ENCODE measurements around the gene TRPM3. TPM values are rescaled to one million over a fixed set of nuclear protein-coding genes. Genes with fewer than 3 reads are reported as not detected.

TRPM3 gene
- total RNA-seq, 1 donor: 0.72 TPM

GRCh38 chr9:70801181-70801829, 320.1 kb downstream of the TRPM3 start:
- Histone ChIP-seq H3K79me2 (ENCODE audit: insufficient read depth, low read length) (no peaks in the 10 kb centered on the region), H3K4me3 (ENCODE audit: insufficient read depth, low read length) (no peak overlapping the region), H2AFZ (ENCODE audit: low read length) (no peak overlapping the region), H3K4me1 (ENCODE audit: insufficient read depth, low read length) (peaks cover 7% of the 10 kb centered on the region), H3K27me3 (ENCODE audit: insufficient read depth, low read length) (peaks cover 12% of the 10 kb centered on the region), H3K36me3 (ENCODE audit: insufficient read depth, low read length) (no peaks in the 10 kb centered on the region), H4K20me1 (ENCODE audit: insufficient read depth, low read length) (no peaks in the 10 kb centered on the region), H3K4me2 (ENCODE audit: insufficient read depth, low read length) (no peak overlapping the region), H3K27ac (ENCODE audit: low read depth, low read length) (no peak overlapping the region), H3K9me3 (ENCODE audit: low read depth, low read length) (no peaks in the 10 kb centered on the region)
- no peak for TF ChIP-seq CTCF (IDR thresholded peaks at IDR 0.05; ENCODE audit: extremely low read depth, low read depth, low read length)
- DNase-seq (ENCODE audit: insufficient read length, low spot score, missing footprints): no peak

- Histone ChIP-seq H3K27ac (ENCODE audit: low read depth, low read length) (no peak overlapping the region), H3K9me3 (ENCODE audit: low read depth, low read length) (no peaks in the 10 kb centered on the region), H2AFZ (ENCODE audit: low read length) (no peak overlapping the region), H3K36me3 (ENCODE audit: insufficient read depth, low read length) (no peaks in the 10 kb centered on the region), H3K4me2 (ENCODE audit: insufficient read depth, low read length) (no peak overlapping the region), H3K27me3 (ENCODE audit: insufficient read depth, low read length) (peaks cover 4% of the 10 kb centered on the region), H3K4me1 (ENCODE audit: insufficient read depth, low read length) (peaks cover 7% of the 10 kb centered on the region), H3K4me3 (ENCODE audit: insufficient read depth, low read length) (no peak overlapping the region), H3K79me2 (ENCODE audit: insufficient read depth, low read length) (no peaks in the 10 kb centered on the region), H4K20me1 (ENCODE audit: insufficient read depth, low read length) (no peaks in the 10 kb centered on the region)
- no peak for TF ChIP-seq CTCF (IDR thresholded peaks at IDR 0.05; ENCODE audit: extremely low read depth, low read depth, low read length)
- DNase-seq (ENCODE audit: insufficient read length, low spot score, missing footprints): no peak
Measured at GRCh38 chr9:70798018-70798417, 323.4 kb downstream of the TRPM3 start.

DNA sequence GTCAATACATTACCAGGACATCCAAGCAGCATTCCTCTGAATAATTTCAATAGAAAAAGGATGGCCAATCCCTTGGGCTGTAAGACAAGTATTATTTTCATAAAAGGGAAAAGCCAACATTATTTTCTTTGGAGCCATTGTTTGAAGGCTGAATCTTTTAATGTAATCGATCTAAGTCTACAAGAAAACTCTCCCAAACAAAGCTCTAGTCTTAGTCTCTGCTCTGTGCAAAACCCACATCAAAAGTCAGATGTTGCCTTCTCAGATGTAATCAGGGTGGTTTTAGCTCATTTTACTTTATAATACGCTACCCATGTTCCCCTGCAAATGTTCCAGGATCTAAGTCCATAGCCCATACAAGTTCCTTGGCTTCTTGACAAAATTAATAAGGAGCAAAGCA, 325.6 kb downstream of the TRPM3 start:
- no peak for TF ChIP-seq CTCF (IDR thresholded peaks at IDR 0.05; ENCODE audit: extremely low read depth, low read depth, low read length)

GRCh38 chr9:70792796-70793195, 328.6 kb downstream of the TRPM3 start:
- no peak for DNase-seq (ENCODE audit: insufficient read length, low spot score, missing footprints)
- no peaks in the 10 kb centered on the region for H3K27me3 ChIP-seq (ENCODE audit: insufficient read depth, low read length)
- no peak overlapping the region for H3K4me3 ChIP-seq (ENCODE audit: insufficient read depth, low read length)
- H2AFZ ChIP-seq (ENCODE audit: low read length): no peak overlapping the region
- H4K20me1 ChIP-seq (ENCODE audit: insufficient read depth, low read length): no peaks in the 10 kb centered on the region
- no peak overlapping the region for H3K27ac ChIP-seq (ENCODE audit: low read depth, low read length)
- H3K9me3 ChIP-seq (ENCODE audit: low read depth, low read length): no peaks in the 10 kb centered on the region
- H3K4me1 ChIP-seq (ENCODE audit: insufficient read depth, low read length): no peaks in the 10 kb centered on the region
- H3K79me2 ChIP-seq (ENCODE audit: insufficient read depth, low read length): no peaks in the 10 kb centered on the region
- TF ChIP-seq CTCF (IDR thresholded peaks at IDR 0.05; ENCODE audit: extremely low read depth, low read depth, low read length): no peak
- no peaks in the 10 kb centered on the region for H3K36me3 ChIP-seq (ENCODE audit: insufficient read depth, low read length)
- H3K4me2 ChIP-seq (ENCODE audit: insufficient read depth, low read length): no peak overlapping the region

More for the DNA sequence above, 325.6 kb downstream of the TRPM3 start:
- peaks cover 4% of the 10 kb centered on the region for H3K27me3 ChIP-seq (ENCODE audit: insufficient read depth, low read length)
- no peaks in the 10 kb centered on the region for H3K4me1 ChIP-seq (ENCODE audit: insufficient read depth, low read length)
- H3K9me3 ChIP-seq (ENCODE audit: low read depth, low read length): no peaks in the 10 kb centered on the region
- DNase-seq (ENCODE audit: insufficient read length, low spot score, missing footprints): no peak
- no peak overlapping the region for H3K27ac ChIP-seq (ENCODE audit: low read depth, low read length)
- no peaks in the 10 kb centered on the region for H3K36me3 ChIP-seq (ENCODE audit: insufficient read depth, low read length)
- H4K20me1 ChIP-seq (ENCODE audit: insufficient read depth, low read length): no peaks in the 10 kb centered on the region
- no peak overlapping the region for H2AFZ ChIP-seq (ENCODE audit: low read length)
- H3K4me2 ChIP-seq (ENCODE audit: insufficient read depth, low read length): no peak overlapping the region
- no peaks in the 10 kb centered on the region for H3K79me2 ChIP-seq (ENCODE audit: insufficient read depth, low read length)
- H3K4me3 ChIP-seq (ENCODE audit: insufficient read depth, low read length): no peak overlapping the region
